ACC112 (cell line): Measurements from ENCODE around the gene SDR9C7.
"Not testable (repeated sequence)": the region's sequence is repeated elsewhere in the genome, so short reads cannot be mapped to it uniquely, and the experiment has no call there.

Experiments used
- H2AFZ ChIP-seq: fragments of 200-600 bp; sonication (generic); one replicate; pipeline ENCODE4 v1.6.0; 2017; ENCODE audit warnings: antibody characterized with exemption, low read length; ENCODE audit not compliant: unreplicated experiment
- H3K27ac ChIP-seq: fragments of 200-600 bp; sonication (generic); 2 replicates; pipeline ENCODE4 v1.5.1; 2014; ENCODE audit warnings: low read depth, mild to moderate bottlenecking, antibody characterized with exemption, low read length, moderate library complexity
- H3K27me3 ChIP-seq: fragments of 200-600 bp; sonication (generic); 2 replicates; pipeline ENCODE4 v1.6.1; 2014; ENCODE audit warnings: mild to moderate bottlenecking, antibody characterized with exemption, low read length, moderate library complexity, mixed read lengths; ENCODE audit not compliant: insufficient read depth
- H3K36me3 ChIP-seq: fragments of 200-600 bp; sonication (generic); 2 replicates; pipeline ENCODE4 v1.6.1; 2016; ENCODE audit warnings: mild to moderate bottlenecking, antibody characterized with exemption, low read length, moderate library complexity, mixed read lengths; ENCODE audit not compliant: insufficient read depth
- H3K4me1 ChIP-seq: fragments of 200-600 bp; sonication (generic); one replicate; pipeline ENCODE4 v1.6.1; 2016; ENCODE audit warnings: low read length, mixed read lengths; ENCODE audit not compliant: insufficient read depth, unreplicated experiment, control insufficient read depth
- H3K4me3 ChIP-seq: fragments of 200-600 bp; sonication (generic); 2 replicates; pipeline ENCODE4 v1.5.1; 2014; ENCODE audit warnings: mild to moderate bottlenecking, low read depth, low read length
- H3K79me2 ChIP-seq: fragments of 200-600 bp; sonication (generic); one replicate; pipeline ENCODE4 v1.6.0; 2016; ENCODE audit warnings: low read length; ENCODE audit not compliant: control insufficient read depth, unreplicated experiment, insufficient read depth

The SDR9C7 gene

GRCh38 chr12:56932867-56933266 is 1.3 kb downstream of the SDR9C7 start:
- peaks cover 5% of the 10 kb centered on the region for H3K4me1 ChIP-seq
- no peaks in the 10 kb centered on the region for H3K36me3 ChIP-seq
- no peak overlapping the region for H2AFZ ChIP-seq
- H3K79me2 ChIP-seq, result no peaks in the 10 kb centered on the region
- H3K27ac ChIP-seq, result no peak overlapping the region
- no peak overlapping the region for H3K4me3 ChIP-seq
- H3K27me3 ChIP-seq, result peaks cover 44% of the 10 kb centered on the region

GRCh38 chr12:56932146-56932545 is 2.1 kb downstream of the SDR9C7 start:
- no peak overlapping the region for H3K4me3 ChIP-seq
- peaks cover 44% of the 10 kb centered on the region for H3K27me3 ChIP-seq
- no peak overlapping the region for H2AFZ ChIP-seq
- no peaks in the 10 kb centered on the region for H3K36me3 ChIP-seq
- no peaks in the 10 kb centered on the region for H3K79me2 ChIP-seq
- no peak overlapping the region for H3K27ac ChIP-seq
- peaks cover 5% of the 10 kb centered on the region for H3K4me1 ChIP-seq

- Histone ChIP-seq H3K36me3 (no peaks in the 10 kb centered on the region), H3K27ac (no peak overlapping the region), H3K4me3 (no peak overlapping the region), H3K27me3 (peaks cover 46% of the 10 kb centered on the region), H2AFZ (no peak overlapping the region), H3K4me1 (peaks cover 5% of the 10 kb centered on the region), H3K79me2 (no peaks in the 10 kb centered on the region)
These were observed 2.7 kb downstream of the SDR9C7 start for GRCh38 chr12:56931474-56931978.

- H3K27ac ChIP-seq, result no peak overlapping the region
- no peak overlapping the region for H2AFZ ChIP-seq
- H3K27me3 ChIP-seq, result peaks cover 51% of the 10 kb centered on the region
- peaks cover 5% of the 10 kb centered on the region for H3K4me1 ChIP-seq
- H3K79me2 ChIP-seq, result no peaks in the 10 kb centered on the region
- H3K36me3 ChIP-seq, result no peaks in the 10 kb centered on the region
- H3K4me3 ChIP-seq, result no peak overlapping the region
These were observed 4.0 kb downstream of the SDR9C7 start for GRCh38 chr12:56930241-56930640.

- H2AFZ ChIP-seq, result no peak overlapping the region
- H3K27me3 ChIP-seq, result peaks cover 50% of the 10 kb centered on the region
- H3K79me2 ChIP-seq, result no peaks in the 10 kb centered on the region
- no peaks in the 10 kb centered on the region for H3K36me3 ChIP-seq
- peaks cover 5% of the 10 kb centered on the region for H3K4me1 ChIP-seq
- H3K27ac ChIP-seq, result no peak overlapping the region
- H3K4me3 ChIP-seq, result no peak overlapping the region
These were observed 4.4 kb downstream of the SDR9C7 start for GRCh38 chr12:56929780-56930179.

GRCh38 chr12:56928262-56928661 is 5.9 kb downstream of the SDR9C7 start:
- H2AFZ ChIP-seq, result no peak overlapping the region
- peaks cover 5% of the 10 kb centered on the region for H3K4me1 ChIP-seq

GRCh38 chr12:56927281-56927680 is 6.9 kb downstream of the SDR9C7 start:
- no peak overlapping the region for H3K4me3 ChIP-seq
- peaks cover 5% of the 10 kb centered on the region for H3K4me1 ChIP-seq
- H3K36me3 ChIP-seq, result no peaks in the 10 kb centered on the region
- H3K27me3 ChIP-seq, result peaks cover 53% of the 10 kb centered on the region
- no peaks in the 10 kb centered on the region for H3K79me2 ChIP-seq
- no peak overlapping the region for H3K27ac ChIP-seq
- no peak overlapping the region for H2AFZ ChIP-seq

More at GRCh38 chr12:56928262-56928661, 5.9 kb downstream of the SDR9C7 start:
- Histone ChIP-seq H3K27me3 (peaks cover 45% of the 10 kb centered on the region), H3K79me2 (no peaks in the 10 kb centered on the region), H3K4me3 (no peak overlapping the region), H3K36me3 (no peaks in the 10 kb centered on the region), H3K27ac (no peak overlapping the region)

GRCh38 chr12:56922031-56922430 is 12.2 kb downstream of the SDR9C7 start:
- Histone ChIP-seq H3K27ac (no peak overlapping the region), H3K4me3 (no peak overlapping the region), H3K36me3 (no peaks in the 10 kb centered on the region), H3K79me2 (no peaks in the 10 kb centered on the region), H3K4me1 (no peaks in the 10 kb centered on the region), H3K27me3 (peaks cover 52% of the 10 kb centered on the region), H2AFZ (no peak overlapping the region)

- H3K79me2 ChIP-seq, result no peaks in the 10 kb centered on the region
- H3K36me3 ChIP-seq, result no peaks in the 10 kb centered on the region
- H3K4me3 ChIP-seq, result no peak overlapping the region
- no peak overlapping the region for H2AFZ ChIP-seq
- H3K27ac ChIP-seq, result no peak overlapping the region
- H3K27me3 ChIP-seq, result peaks cover 52% of the 10 kb centered on the region
- no peaks in the 10 kb centered on the region for H3K4me1 ChIP-seq
These were observed 12.9 kb downstream of the SDR9C7 start for GRCh38 chr12:56921346-56921745.

GRCh38 chr12:56918139-56918538 is 16.1 kb downstream of the SDR9C7 start:
- H3K27me3 ChIP-seq, result peaks cover 56% of the 10 kb centered on the region
- H3K4me1 ChIP-seq, H3K79me2 ChIP-seq, H3K36me3 ChIP-seq, H3K27ac ChIP-seq, H3K4me3 ChIP-seq, H2AFZ ChIP-seq: not testable (repeated sequence)

GRCh38 chr12:56916996-56917333 is 17.2 kb downstream of the SDR9C7 start:
- Histone ChIP-seq H2AFZ (no peak overlapping the region), H3K27ac (no peak overlapping the region), H3K27me3 (peaks cover 54% of the 10 kb centered on the region), H3K4me1 (no peaks in the 10 kb centered on the region), H3K4me3 (no peak overlapping the region), H3K36me3 (no peaks in the 10 kb centered on the region), H3K79me2 (no peaks in the 10 kb centered on the region)
